GM21423 (cell line): ENCODE results near the gene B4GALT3.
A peak's percentile ranks its signal among the peaks of the same experiment; 100 is the strongest.
"Not testable (repeated sequence)": the region's sequence is repeated elsewhere in the genome, so short reads cannot be mapped to it uniquely, and the experiment has no call there.

Source experiments
- ATAC-seq: cut with Tn5 transposase; IDR thresholded peaks from one replicate; pipeline ENCODE4 v1.9.1; 2021; ENCODE audit warnings: mild to moderate bottlenecking, moderate library complexity; ENCODE audit not compliant: unreplicated experiment

The B4GALT3 gene

GRCh38 chr1:161177112-161177935 is at the start of gene B4GALT3:
Gene B4GALT3, minus strand, starts transcription at chr1:161177507. Its CDS starts 1,447 bp downstream, at chr1:161176060.
- peak; percentile 75 for ATAC-seq

GRCh38 chr1:161226759-161227158 is 49.5 kb upstream of the B4GALT3 start:
- no peak for ATAC-seq

- ATAC-seq: no peak
Measured at GRCh38 chr1:161226320-161226711, 49.0 kb upstream of the B4GALT3 start.

GRCh38 chr1:161225534-161226319 is 48.4 kb upstream of the B4GALT3 start, which contains the start of gene TOMM40L:
Gene TOMM40L, plus strand, starts transcription at chr1:161226060. Its CDS starts 430 bp downstream, at chr1:161226490.
- ATAC-seq: peak; percentile 92

- no peak for ATAC-seq
Measured at GRCh38 chr1:161225178-161225533, 47.8 kb upstream of the B4GALT3 start.

- not testable (repeated sequence) for ATAC-seq
Measured at GRCh38 chr1:161224695-161225087, 47.4 kb upstream of the B4GALT3 start.

- ATAC-seq: no peak
Measured at GRCh38 chr1:161223805-161224694, 46.7 kb upstream of the B4GALT3 start.

GRCh38 chr1:161222175-161223019 is 45.1 kb upstream of the B4GALT3 start:
- no peak for ATAC-seq

GRCh38 chr1:161220002-161220401 is 42.7 kb upstream of the B4GALT3 start:
- no peak for ATAC-seq

GRCh38 chr1:161219078-161219892 is 42.0 kb upstream of the B4GALT3 start:
- no peak for ATAC-seq

GRCh38 chr1:161218301-161219077 is 41.2 kb upstream of the B4GALT3 start:
- ATAC-seq: no peak

- ATAC-seq: peak; percentile 3
Measured at GRCh38 chr1:161217831-161218230, 40.5 kb upstream of the B4GALT3 start.

- peak; percentile 88 for ATAC-seq
Measured at GRCh38 chr1:161216945-161217712, 39.8 kb upstream of the B4GALT3 start.

GRCh38 chr1:161215076-161215475 is 37.8 kb upstream of the B4GALT3 start, which contains the start of gene FCER1G:
Gene FCER1G, plus strand, starts transcription at chr1:161215295. Its CDS starts 27 bp downstream, at chr1:161215322.
- no peak for ATAC-seq

- no peak for ATAC-seq
Measured at GRCh38 chr1:161214369-161214768, 37.1 kb upstream of the B4GALT3 start.

GRCh38 chr1:161209790-161210409 is 32.6 kb upstream of the B4GALT3 start:
- ATAC-seq: peak; percentile 55

- ATAC-seq: no peak
Measured at GRCh38 chr1:161207173-161207572, 29.9 kb upstream of the B4GALT3 start.
